H9 (cell line): ENCODE data around the gene USP3. TPM values are rescaled to one million over a fixed set of nuclear protein-coding genes. Genes with fewer than 3 reads are reported as not detected.

ENCODE experiments used
- DNase-seq: peaks from one replicate; pipeline ENCODE4 v3.0.0-alpha.2; 2017
- H2AFZ ChIP-seq: one replicate; pipeline ENCODE4 v1.6.1; 2013; ENCODE audit warnings: mild to moderate bottlenecking, low read length, control low read depth, moderate library complexity
- H2AK5ac ChIP-seq: 2 replicates; pipeline ENCODE4 v1.6.1; 2013; ENCODE audit warnings: low read length, control low read depth, mixed read lengths; ENCODE audit not compliant: insufficient read length
- H2BK120ac ChIP-seq: one replicate; pipeline ENCODE4 v1.6.1; 2013; ENCODE audit warnings: low read depth, mild to moderate bottlenecking, low read length, control low read depth, inconsistent platforms; ENCODE audit not compliant: poor library complexity, severe bottlenecking
- H2BK12ac ChIP-seq: 2 replicates; pipeline ENCODE4 v1.6.1; 2013; ENCODE audit warnings: low read length, control low read depth, mixed read lengths, low read depth; ENCODE audit not compliant: insufficient read length
- H2BK15ac ChIP-seq: 2 replicates; pipeline ENCODE4 v1.6.1; 2013; ENCODE audit warnings: low read depth, low read length, control low read depth
- H2BK20ac ChIP-seq: one replicate; pipeline ENCODE4 v1.6.1; 2013; ENCODE audit warnings: low read depth, mild to moderate bottlenecking, low read length, control low read depth, inconsistent platforms; ENCODE audit not compliant: poor library complexity, severe bottlenecking
- H2BK5ac ChIP-seq: 2 replicates; pipeline ENCODE4 v1.6.1; 2013; ENCODE audit warnings: low read length, control low read depth, mixed read lengths; ENCODE audit not compliant: insufficient read length
- H3K14ac ChIP-seq: 2 replicates; pipeline ENCODE4 v1.6.1; 2013; ENCODE audit warnings: low read length, control low read depth; ENCODE audit not compliant: insufficient read depth
- H3K18ac ChIP-seq: 2 replicates; pipeline ENCODE4 v1.6.1; 2013; ENCODE audit warnings: low read depth, mild to moderate bottlenecking, mixed read lengths, low read length, control low read depth; ENCODE audit not compliant: insufficient read length
- H3K23ac ChIP-seq: 2 replicates; pipeline ENCODE4 v1.6.1; 2013; ENCODE audit warnings: low read length, control low read depth, mixed read lengths, low read depth; ENCODE audit not compliant: insufficient read length
- H3K23me2 ChIP-seq: 2 replicates; pipeline ENCODE4 v1.6.1; 2013; ENCODE audit warnings: low read depth, mild to moderate bottlenecking, mixed read lengths, low read length, control low read depth; ENCODE audit not compliant: insufficient read length, poor library complexity, severe bottlenecking
- H3K27ac ChIP-seq: 2 replicates; pipeline ENCODE4 v1.5.1; 2013; ENCODE audit warnings: low read length, control low read depth, mixed read lengths, low read depth; ENCODE audit not compliant: insufficient read length
- H3K27me3 ChIP-seq: 2 replicates; pipeline ENCODE4 v1.6.1; 2013; ENCODE audit warnings: low read length, control low read depth, inconsistent platforms; ENCODE audit not compliant: insufficient read depth
- H3K4ac ChIP-seq: 2 replicates; pipeline ENCODE4 v1.6.1; 2013; ENCODE audit warnings: low read depth, mild to moderate bottlenecking, control low read depth, inconsistent platforms, low read length, moderate library complexity
- H3K4me1 ChIP-seq: 2 replicates; pipeline ENCODE4 v1.6.1; 2013; ENCODE audit warnings: low read length, control low read depth, inconsistent platforms; ENCODE audit not compliant: insufficient read depth
- H3K4me2 ChIP-seq: 2 replicates; pipeline ENCODE4 v1.6.1; 2013; ENCODE audit warnings: low read length, control low read depth, mixed read lengths; ENCODE audit not compliant: insufficient read length, insufficient read depth
- H3K56ac ChIP-seq: 2 replicates; pipeline ENCODE4 v1.6.1; 2013; ENCODE audit warnings: low read depth, mild to moderate bottlenecking, mixed read lengths, low read length, control low read depth; ENCODE audit not compliant: insufficient read length
- H3K79me1 ChIP-seq: 2 replicates; pipeline ENCODE4 v1.6.1; 2013; ENCODE audit warnings: low read depth, mild to moderate bottlenecking, moderate library complexity, low read length, control low read depth, inconsistent platforms; ENCODE audit not compliant: insufficient read depth, poor library complexity, severe bottlenecking
- H3K79me2 ChIP-seq: 2 replicates; pipeline ENCODE4 v1.6.1; 2013; ENCODE audit warnings: low read length, control low read depth, inconsistent platforms; ENCODE audit not compliant: insufficient read depth
- H3K9ac ChIP-seq: 2 replicates; pipeline ENCODE4 v1.6.1; 2013; ENCODE audit warnings: low read length, control low read depth, mixed read lengths; ENCODE audit not compliant: insufficient read length; ENCODE audit errors: extremely low read depth
- H3K9me3 ChIP-seq: one replicate; pipeline ENCODE4 v1.6.1; 2013; ENCODE audit warnings: low read depth, low read length, inconsistent platforms; ENCODE audit not compliant: control insufficient read depth
- H3T11ph ChIP-seq: one replicate; pipeline ENCODE4 v1.6.1; 2013; ENCODE audit warnings: mild to moderate bottlenecking, low read length, control low read depth, inconsistent platforms
- H4K20me1 ChIP-seq: one replicate; pipeline ENCODE4 v1.6.1; 2013; ENCODE audit not compliant: control insufficient read depth, insufficient read length, insufficient read depth
- H4K5ac ChIP-seq: 2 replicates; pipeline ENCODE4 v1.6.1; 2013; ENCODE audit warnings: low read depth, mild to moderate bottlenecking, mixed read lengths, low read length, control low read depth; ENCODE audit not compliant: insufficient read length
- H4K8ac ChIP-seq: replicated peaks from 2 replicates; pipeline ENCODE4 v1.6.1; 2013; ENCODE audit warnings: low read length, control low read depth, mixed read lengths, low read depth; ENCODE audit not compliant: insufficient read length
- H4K91ac ChIP-seq: 2 replicates; pipeline ENCODE4 v1.6.1; 2013; ENCODE audit warnings: low read depth, mild to moderate bottlenecking, moderate library complexity, mixed read lengths, low read length, control low read depth; ENCODE audit not compliant: insufficient read length
- H3K27ac Mint-ChIP-seq, 3 experiments: 2 replicates in 2 of 3; 3 replicates in 1 of 3; pipeline ENCODE4 v1.8.0; 2020 to 2021; ENCODE audit warnings: mixed read lengths in 3 of 3, mild to moderate bottlenecking in 1 of 3, moderate library complexity in 1 of 3
- H3K27me3 Mint-ChIP-seq: 2 replicates; pipeline ENCODE4 v1.8.0; 2021; ENCODE audit warnings: low read depth, mild to moderate bottlenecking, moderate library complexity, mixed read lengths
- H3K36me3 Mint-ChIP-seq, 3 experiments: 2 replicates in 2 of 3; 3 replicates in 1 of 3; pipeline ENCODE4 v1.8.0; 2020 to 2021; ENCODE audit warnings: low read depth in 3 of 3, mixed read lengths in 3 of 3; ENCODE audit not compliant: insufficient read depth in 1 of 3
- H3K4me1 Mint-ChIP-seq, 2 experiments: 2 replicates each; pipeline ENCODE4 v1.8.0; 2020; ENCODE audit warnings: mixed read lengths in 2 of 2
- H3K4me3 Mint-ChIP-seq, 2 experiments: 2 replicates in 1 of 2; 3 replicates in 1 of 2; pipeline ENCODE4 v1.8.0; 2020 to 2021; ENCODE audit warnings: mild to moderate bottlenecking in 2 of 2, mixed read lengths in 2 of 2, moderate library complexity in 1 of 2
- H3K9me3 Mint-ChIP-seq, 2 experiments: 2 replicates in 1 of 2; 3 replicates in 1 of 2; pipeline ENCODE4 v1.8.0; 2020; ENCODE audit warnings: mild to moderate bottlenecking in 2 of 2, mixed read lengths in 2 of 2, moderate library complexity in 1 of 2
- WGBS: extraction: QIAGEN DNeasy Blood & Tissue Kit; methylation state at CpG from one replicate; pipeline ENCODE4 v1.1.7; 2013; ENCODE audit warnings: missing lambda C conversion rate, low lambda C conversion rate, mixed read lengths; ENCODE audit not compliant: insufficient read length; ENCODE audit errors: extremely low coverage; 5-methylcytosine and 5-hydroxymethylcytosine counted together
- total RNA-seq: library from RNA; stranded (reverse); gene quantifications from 2 replicates; pipeline ENCODE4 v1.2.1, GENCODE V29; 2021
- TF ChIP-seq, protein P1 (sequence below): fragments of 200-600 bp; sonication (generic); conservative IDR thresholded peaks from 3 replicates; pipeline ENCODE4 v1.8.0; 2021; ENCODE audit warnings: antibody characterized with exemption, mild to moderate bottlenecking

Gene USP3
- total RNA-seq, 1 experiment from 2014 or later: 14.2 TPM

DNA sequence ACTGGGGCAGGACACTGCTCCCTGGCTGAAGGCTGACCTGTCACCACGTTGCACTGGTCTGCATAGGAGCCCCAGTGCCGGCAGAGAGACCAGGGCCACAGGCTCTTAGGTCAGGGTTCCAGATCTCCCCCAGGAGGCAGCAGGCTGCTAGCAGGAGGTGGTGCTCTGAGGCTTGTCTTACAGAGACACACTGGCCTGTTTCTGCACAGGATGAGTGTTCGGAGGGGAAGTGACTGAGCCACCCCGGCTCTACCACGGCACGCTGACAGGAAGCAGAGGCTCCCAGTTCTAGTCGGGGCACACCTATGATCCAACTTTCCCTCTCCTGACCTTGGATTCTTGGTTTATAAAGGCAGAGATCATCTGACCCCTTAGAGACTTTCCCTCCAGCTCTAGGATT is 101.4 kb downstream of the USP3 start:
- Histone ChIP-seq H2BK5ac (no peak overlapping the region), H2BK120ac (no peak overlapping the region), H2AFZ (no peak overlapping the region), H2BK12ac (no peak overlapping the region), H3K9me3 (no peaks in the 10 kb centered on the region), H4K8ac (no peak overlapping the region), H3K56ac (no peak overlapping the region), H3K23me2 (peaks cover 8% of the 10 kb centered on the region), H3K18ac (no peak overlapping the region), H3K79me2 (no peaks in the 10 kb centered on the region), H4K5ac (no peak overlapping the region), H3K23ac (no peak overlapping the region), H3K4me1 (no peaks in the 10 kb centered on the region), H3K79me1 (no peaks in the 10 kb centered on the region), H2BK15ac (no peak overlapping the region), H3K9ac (no peak overlapping the region), H3K4ac (no peak overlapping the region), H2BK20ac (no peak overlapping the region), H3K14ac (no peak overlapping the region), H3K4me2 (no peak overlapping the region), H4K20me1 (no peaks in the 10 kb centered on the region), H3T11ph (no peak overlapping the region), H4K91ac (no peak overlapping the region), H3K27me3 (peaks cover 3% of the 10 kb centered on the region; the same call in 1 of the 2 replicates), H2AK5ac (no peak overlapping the region), H3K27ac (no peak overlapping the region)
- H3K27me3 Mint-ChIP-seq: peaks cover 26% of the 10 kb centered on the region
- H3K4me1 Mint-ChIP-seq: peaks cover 14 to 15% of the 10 kb centered on the region in 2 experiments
- no peaks in the 10 kb centered on the region for H3K9me3 Mint-ChIP-seq
- WGBS: no CpG with 5 or more reads among the region's 7 CpGs
- H3K36me3 Mint-ChIP-seq: peaks cover 3 to 25% (median 6%) of the 10 kb centered on the region in 3 experiments
- H3K27ac Mint-ChIP-seq: peak overlapping the region in 1 of 3 experiments; percentile 18; a peak in 2 of 7 replicates
- TF ChIP-seq, protein P1, sequence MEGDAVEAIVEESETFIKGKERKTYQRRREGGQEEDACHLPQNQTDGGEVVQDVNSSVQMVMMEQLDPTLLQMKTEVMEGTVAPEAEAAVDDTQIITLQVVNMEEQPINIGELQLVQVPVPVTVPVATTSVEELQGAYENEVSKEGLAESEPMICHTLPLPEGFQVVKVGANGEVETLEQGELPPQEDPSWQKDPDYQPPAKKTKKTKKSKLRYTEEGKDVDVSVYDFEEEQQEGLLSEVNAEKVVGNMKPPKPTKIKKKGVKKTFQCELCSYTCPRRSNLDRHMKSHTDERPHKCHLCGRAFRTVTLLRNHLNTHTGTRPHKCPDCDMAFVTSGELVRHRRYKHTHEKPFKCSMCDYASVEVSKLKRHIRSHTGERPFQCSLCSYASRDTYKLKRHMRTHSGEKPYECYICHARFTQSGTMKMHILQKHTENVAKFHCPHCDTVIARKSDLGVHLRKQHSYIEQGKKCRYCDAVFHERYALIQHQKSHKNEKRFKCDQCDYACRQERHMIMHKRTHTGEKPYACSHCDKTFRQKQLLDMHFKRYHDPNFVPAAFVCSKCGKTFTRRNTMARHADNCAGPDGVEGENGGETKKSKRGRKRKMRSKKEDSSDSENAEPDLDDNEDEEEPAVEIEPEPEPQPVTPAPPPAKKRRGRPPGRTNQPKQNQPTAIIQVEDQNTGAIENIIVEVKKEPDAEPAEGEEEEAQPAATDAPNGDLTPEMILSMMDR: no peak
- DNase-seq: no peak
- H3K4me3 Mint-ChIP-seq: no peak overlapping the region
